Upper lobe of left lung (tissue), 6 donors: ENCODE results near the gene IPO11. TPM values are rescaled to one million over a fixed set of nuclear protein-coding genes. Genes with fewer than 3 reads are reported as not detected.
"Not testable (repeated sequence)": the region's sequence is repeated elsewhere in the genome, so short reads cannot be mapped to it uniquely, and the experiment has no call there.

Source experiments
- ATAC-seq, 2 donors: fragments of 200-7000 bp; cut with Tn5 transposase; one replicate each; pipeline ENCODE4 v1.9.1; 2022; ENCODE audit warnings: mild to moderate bottlenecking in 2 of 2, moderate library complexity in 2 of 2; ENCODE audit not compliant: low FRiP score in 2 of 2
- DNase-seq, 2 donors: peaks; one replicate each; pipeline ENCODE4 v3.0.0-alpha.2; 2019 to 2020
- H3K27ac ChIP-seq, 4 donors: fragments of 200-600 bp; sonication (generic); one replicate each; pipeline ENCODE4 v1.5.1; 2016 to 2019
- H3K27me3 ChIP-seq, 4 donors: fragments of 200-600 bp; sonication (generic); one replicate each; pipeline ENCODE4 v1.5.1; 2017 to 2019
- H3K36me3 ChIP-seq, 4 donors: fragments of 200-600 bp; sonication (generic); one replicate each; pipeline ENCODE4 v1.5.1; 2016 to 2019
- H3K4me1 ChIP-seq, 4 donors: fragments of 200-600 bp; sonication (generic); one replicate each; pipeline ENCODE4 v1.5.1; 2018 to 2019
- H3K4me3 ChIP-seq, 4 donors: fragments of 200-600 bp; sonication (generic); one replicate each; pipeline ENCODE4 v1.5.1; 2017 to 2019; ENCODE audit warnings: mild to moderate bottlenecking in 2 of 4, moderate library complexity in 1 of 4
- H3K9me3 ChIP-seq, 4 donors: fragments of 200-600 bp; sonication (generic); one replicate each; pipeline ENCODE4 v1.5.1; 2018 to 2019
- EP300 ChIP-seq, 4 donors: sonication (generic); formaldehyde crosslinking; IDR thresholded peaks; one replicate each; pipeline ENCODE4 v1.5.1; 2017; ENCODE audit warnings: antibody characterized with exemption in 4 of 4, control low read depth in 2 of 4
- POLR2A ChIP-seq, 4 donors: fragments of 450-650 bp; IDR thresholded peaks; one replicate each; pipeline ENCODE4 v1.5.1; 2016 to 2017; ENCODE audit warnings: antibody characterized with exemption in 4 of 4, mild to moderate bottlenecking in 2 of 4
- POLR2AphosphoS5 ChIP-seq, 2 donors: sonication (generic); formaldehyde crosslinking; IDR thresholded peaks; one replicate each; pipeline ENCODE4 v1.5.1; 2017; ENCODE audit warnings: antibody characterized with exemption in 2 of 2
- WGBS, 2 donors: methylation state at CpG; one replicate each; pipeline ENCODE4 v1.1.5; 2017 to 2018; 5-methylcytosine and 5-hydroxymethylcytosine counted together
- total RNA-seq, 6 donors: library from RNA; depleted of rRNA in 4 of 6; stranded (reverse); fragments of >200 nt in 4 of 6; gene quantifications; one replicate each; pipeline versions ENCODE4 v1.1.0 to v1.2.1, GENCODE V29; 2016 to 2021
- TF ChIP-seq, protein P1 (sequence below), 6 experiments: fragments of 450-650 bp in 4 of 6; fragments of 200-600 bp in 2 of 6; sonication (generic) in 2 of 6; IDR thresholded peaks; one replicate each; pipeline ENCODE4 v1.5.1; 2016 to 2019; ENCODE audit warnings: antibody characterized with exemption in 6 of 6
- donor health status: DM: no; HTN: no; CAD: no; lungs with moderate emphysema.
- donor health status: DM: no; HTN: yes; CAD: no; lungs with severe emphysema.

IPO11 gene
- total RNA-seq, 6 donors from 2014 or later: 12.2 to 40.4 (median 18.8) TPM

DNA sequence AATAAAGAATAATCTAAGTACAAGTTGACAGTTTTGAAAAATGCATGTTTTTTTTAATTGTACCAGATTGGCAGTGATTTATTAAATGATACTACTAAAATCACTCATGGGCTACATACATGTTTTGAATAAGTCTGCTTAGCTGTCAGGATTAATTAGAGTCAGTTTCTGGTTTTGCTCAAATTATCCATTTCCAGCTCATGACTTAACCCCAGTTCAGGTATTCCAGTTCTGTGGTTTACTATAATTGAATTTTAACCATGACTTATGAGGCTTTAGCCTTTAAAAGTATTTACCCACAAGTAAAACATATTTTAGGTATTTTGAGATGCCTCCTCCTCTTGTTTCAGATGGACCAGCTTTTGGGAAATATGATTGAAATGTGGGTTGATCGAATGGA, 148.2 kb downstream of the IPO11 start:
- DNase-seq: no peak
- no peak overlapping the region for H3K4me3 ChIP-seq
- 97 to 100% methylated on average over 1 of the region's 1 CpG for WGBS, 2 donors
- no peak for ATAC-seq
- H3K27ac ChIP-seq: no peak overlapping the region
- no peaks in the 10 kb centered on the region for H3K9me3 ChIP-seq
- H3K27me3 ChIP-seq: no peaks in the 10 kb centered on the region
- H3K36me3 ChIP-seq: peaks cover 0 to 10% (median 0%) of the 10 kb centered on the region in 4 donors
- H3K4me1 ChIP-seq: no peaks in the 10 kb centered on the region
- TF ChIP-seq POLR2A (IDR thresholded peaks at IDR 0.05) (no peak), POLR2AphosphoS5 (IDR thresholded peaks at IDR 0.05) (no peak), EP300 (IDR thresholded peaks at IDR 0.05) (no peak)
- TF ChIP-seq, protein P1, sequence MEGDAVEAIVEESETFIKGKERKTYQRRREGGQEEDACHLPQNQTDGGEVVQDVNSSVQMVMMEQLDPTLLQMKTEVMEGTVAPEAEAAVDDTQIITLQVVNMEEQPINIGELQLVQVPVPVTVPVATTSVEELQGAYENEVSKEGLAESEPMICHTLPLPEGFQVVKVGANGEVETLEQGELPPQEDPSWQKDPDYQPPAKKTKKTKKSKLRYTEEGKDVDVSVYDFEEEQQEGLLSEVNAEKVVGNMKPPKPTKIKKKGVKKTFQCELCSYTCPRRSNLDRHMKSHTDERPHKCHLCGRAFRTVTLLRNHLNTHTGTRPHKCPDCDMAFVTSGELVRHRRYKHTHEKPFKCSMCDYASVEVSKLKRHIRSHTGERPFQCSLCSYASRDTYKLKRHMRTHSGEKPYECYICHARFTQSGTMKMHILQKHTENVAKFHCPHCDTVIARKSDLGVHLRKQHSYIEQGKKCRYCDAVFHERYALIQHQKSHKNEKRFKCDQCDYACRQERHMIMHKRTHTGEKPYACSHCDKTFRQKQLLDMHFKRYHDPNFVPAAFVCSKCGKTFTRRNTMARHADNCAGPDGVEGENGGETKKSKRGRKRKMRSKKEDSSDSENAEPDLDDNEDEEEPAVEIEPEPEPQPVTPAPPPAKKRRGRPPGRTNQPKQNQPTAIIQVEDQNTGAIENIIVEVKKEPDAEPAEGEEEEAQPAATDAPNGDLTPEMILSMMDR (IDR thresholded peaks at IDR 0.05): no peak

DNA sequence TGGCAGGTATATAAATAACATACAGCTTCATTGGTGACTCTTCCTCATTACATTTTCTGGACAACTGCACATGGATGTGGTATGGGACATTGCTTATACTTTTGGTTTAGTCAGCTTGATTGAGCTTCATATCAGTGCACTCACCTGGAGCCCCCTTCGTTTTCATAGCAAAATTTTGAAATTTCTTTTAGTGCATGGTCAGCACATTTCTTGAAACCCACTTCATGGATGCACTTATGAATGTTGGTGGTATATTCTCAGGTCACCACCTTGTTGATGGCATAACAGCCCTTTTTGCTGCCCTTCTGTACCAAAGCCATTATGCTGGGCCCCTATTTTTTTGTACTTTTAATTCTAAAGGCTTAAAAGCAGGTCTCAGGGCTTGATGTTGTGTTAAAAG, 149.3 kb downstream of the IPO11 start:
- DNase-seq (no peak), ATAC-seq (no peak)
- TF ChIP-seq POLR2A (IDR thresholded peaks at IDR 0.05): no peak
- TF ChIP-seq POLR2AphosphoS5 (IDR thresholded peaks at IDR 0.05): no peak
- no peak for TF ChIP-seq EP300 (IDR thresholded peaks at IDR 0.05)
- TF ChIP-seq, protein P1 (IDR thresholded peaks at IDR 0.05): no peak
- 89 to 93% methylated on average over 1 of the region's 1 CpG for WGBS, 2 donors
- H3K36me3 ChIP-seq: peaks cover 0 to 16% (median 2%) of the 10 kb centered on the region in 4 donors
- no peak overlapping the region for H3K4me3 ChIP-seq
- no peak overlapping the region for H3K27ac ChIP-seq
- H3K4me1 ChIP-seq: no peaks in the 10 kb centered on the region
- H3K9me3 ChIP-seq: peaks cover 0 to 2% (median 0%) of the 10 kb centered on the region in 4 donors
- no peaks in the 10 kb centered on the region for H3K27me3 ChIP-seq

DNA sequence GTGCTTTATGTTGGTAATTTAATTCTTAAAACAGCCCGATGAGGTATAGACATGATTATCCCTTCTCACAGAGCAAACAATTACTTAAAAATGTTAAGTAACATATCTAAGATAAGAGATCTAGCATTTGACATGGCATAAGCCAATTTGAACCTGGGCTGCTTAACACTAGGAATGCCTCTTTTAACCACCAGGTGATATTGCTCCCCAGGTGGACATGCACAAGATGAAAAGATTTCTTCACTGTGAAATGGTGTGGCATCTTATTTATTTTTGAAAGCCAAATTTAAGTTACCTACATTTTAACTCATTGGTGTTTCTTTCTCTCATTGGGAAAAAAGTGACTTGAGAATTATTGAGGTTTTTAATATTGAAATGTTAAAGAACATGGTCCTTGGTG, 150.3 kb downstream of the IPO11 start:
- Histone ChIP-seq H3K27me3 (no peaks in the 10 kb centered on the region), H3K27ac (no peak overlapping the region), H3K4me1 (no peaks in the 10 kb centered on the region), H3K9me3 (peaks cover 0 to 5% (median 0%) of the 10 kb centered on the region in 4 donors), H3K36me3 (peaks cover 0 to 15% (median 4%) of the 10 kb centered on the region in 4 donors), H3K4me3 (no peak overlapping the region)
- WGBS, 2 donors: 79 to 86% methylated on average over 1 of the region's 1 CpG
- DNase-seq (no peak), ATAC-seq (no peak)
- TF ChIP-seq, protein P1 (IDR thresholded peaks at IDR 0.05): no peak

DNA sequence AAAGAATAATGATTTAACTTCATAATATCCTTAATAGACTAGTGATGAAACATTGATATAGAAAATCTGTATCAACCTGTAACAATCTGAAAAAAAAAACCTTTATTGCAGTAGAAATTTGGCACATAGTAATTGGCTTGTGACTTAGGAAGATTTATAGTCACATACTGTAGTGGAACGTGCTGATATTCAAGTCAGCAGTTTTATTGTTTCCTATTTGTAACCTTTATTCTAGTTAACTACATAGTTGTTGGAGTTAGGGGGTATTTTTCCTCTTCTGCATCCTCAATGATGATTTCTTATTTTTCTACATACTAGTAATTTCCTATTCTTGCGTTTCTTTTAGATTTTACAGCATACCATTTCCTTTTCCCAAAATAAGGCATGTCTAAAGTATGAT, 151.5 kb downstream of the IPO11 start:
- 73 to 83% methylated on average over 2 of the region's 2 CpGs for WGBS, 2 donors
- no peaks in the 10 kb centered on the region for H3K27me3 ChIP-seq
- peaks cover 0 to 8% (median 0%) of the 10 kb centered on the region in 4 donors for H3K9me3 ChIP-seq
- TF ChIP-seq POLR2A (IDR thresholded peaks at IDR 0.05): no peak
- TF ChIP-seq POLR2AphosphoS5 (IDR thresholded peaks at IDR 0.05): no peak
- TF ChIP-seq, protein P1 (IDR thresholded peaks at IDR 0.05): no peak
- no peak for TF ChIP-seq EP300 (IDR thresholded peaks at IDR 0.05)
- ATAC-seq: no peak
- peaks cover 0 to 21% (median 6%) of the 10 kb centered on the region in 4 donors for H3K36me3 ChIP-seq
- no peak overlapping the region for H3K27ac ChIP-seq
- DNase-seq: no peak
- H3K4me1 ChIP-seq: no peaks in the 10 kb centered on the region
- H3K4me3 ChIP-seq: no peak overlapping the region

DNA sequence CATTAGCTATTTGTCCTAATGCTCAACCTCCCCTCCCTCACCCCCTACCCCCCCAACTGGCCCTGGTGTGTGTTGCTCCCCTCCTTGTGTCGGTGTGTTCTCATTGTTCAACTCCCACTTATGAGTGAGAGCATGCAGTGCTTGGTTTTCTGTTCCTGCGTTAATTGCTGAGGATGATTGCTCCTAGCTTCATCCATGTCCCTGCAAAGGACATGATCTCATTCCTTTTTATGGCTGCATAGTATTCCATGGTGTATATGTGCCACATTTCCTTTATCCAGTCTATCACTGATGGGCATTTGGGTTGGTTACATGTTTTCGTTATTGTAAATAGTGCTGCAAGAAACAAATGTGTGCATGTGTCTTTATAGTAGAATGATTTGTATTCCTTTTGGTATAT, 153.2 kb downstream of the IPO11 start:
- H3K27ac ChIP-seq, H3K9me3 ChIP-seq, H3K4me1 ChIP-seq, DNase-seq, H3K27me3 ChIP-seq, ATAC-seq, H3K4me3 ChIP-seq: not testable (repeated sequence)
- H3K36me3 ChIP-seq: peaks cover 0 to 21% (median 6%) of the 10 kb centered on the region in 4 donors
- 67 to 83% methylated on average over 3 of the region's 3 CpGs for WGBS, 2 donors
